SK-N-MC (cell line): Measurements from ENCODE around the gene KIF26A.

ENCODE experiments used
- EZH2 ChIP-seq: fragments of 200-600 bp; sonication (generic); IDR thresholded peaks from one replicate; pipeline ENCODE4 v1.6.1; 2017; ENCODE audit warnings: antibody characterized with exemption
- POLR2AphosphoS5 ChIP-seq: IDR thresholded peaks from 2 replicates; pipeline ENCODE4 v1.6.1; 2012; ENCODE audit warnings: mild to moderate bottlenecking, low read depth, low read length, borderline replicate concordance

DNA sequence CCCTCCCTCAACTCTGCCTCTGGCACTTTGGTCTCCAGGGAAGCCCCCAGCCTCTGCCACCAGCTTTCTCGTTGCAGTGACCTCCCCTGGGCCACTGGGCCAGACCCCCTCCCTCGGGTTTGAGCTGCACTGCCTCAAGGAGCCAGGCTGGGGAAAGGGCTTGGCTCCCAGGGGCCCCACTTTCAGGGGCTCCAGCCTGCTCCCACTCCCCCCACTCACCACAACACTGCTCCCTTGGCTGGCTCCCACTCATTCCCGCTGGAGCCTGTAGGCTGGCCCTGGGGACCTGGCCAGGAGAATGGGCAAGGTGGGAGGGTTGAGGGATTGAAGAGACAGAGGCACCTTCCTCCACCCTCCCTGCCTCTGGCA, 19.3 kb upstream of the KIF26A start:
- no peak for TF ChIP-seq POLR2AphosphoS5
- no peak for TF ChIP-seq EZH2
